ENCODE results near the gene HEPHL1.

- no peak for TF ChIP-seq EZH2 (IDR thresholded peaks at IDR 0.05; ENCODE audit: borderline replicate concordance, low read length)
- no peak for TF ChIP-seq CTCF (conservative IDR thresholded peaks at IDR 0.05 in 1 of 2, IDR thresholded peaks at IDR 0.05 in 1 of 2; ENCODE audit: extremely low read depth in 1 of 2, insufficient read depth in 1 of 2, low read depth in 1 of 2, low read length in 2 of 2)
Observed at GRCh38 chr11:93986716-93987115, 34.4 kb upstream of the HEPHL1 start.

Measured in mammary epithelial cell (primary cell).